PC-3 (cell line): ENCODE measurements around the gene ABLIM2. TPM values are rescaled to one million over a fixed set of nuclear protein-coding genes. Genes with fewer than 3 reads are reported as not detected.

Experiments used
- ATAC-seq: fragments of 200-7000 bp; cut with Tn5 transposase; 2 replicates; pipeline ENCODE4 v1.9.1; 2020; ENCODE audit warnings: mild to moderate bottlenecking, moderate library complexity
- BruUV-seq: library from RNA; stranded (reverse); fragments of 400-500 nt; replicated peaks from 2 replicates; lab custom pipeline; 2021; lab: Mats Ljungman, UMichigan
- CTCF ChIA-PET: fragments of 300-600 bp; sonication (Branson Sonifier 250); formaldehyde crosslinking; loops from one replicate; lab custom pipeline; 2022; ENCODE audit warnings: antibody characterized with exemption; lab: Charles Lee
- POLR2A ChIA-PET: fragments of 300-600 bp; sonication (Branson Sonifier 250); formaldehyde crosslinking; loops from one replicate; lab custom pipeline; 2022; ENCODE audit warnings: antibody characterized with exemption; ENCODE audit not compliant: unreplicated experiment; lab: Charles Lee
- DNase-seq: peaks from one replicate; pipeline ENCODE4 v3.0.0-alpha.2; 2015
- H2AFZ ChIP-seq: fragments of 300-600 bp; sonication (generic); 2 replicates; pipeline ENCODE4 v1.6.0; 2016; ENCODE audit warnings: antibody characterized with exemption, low read length
- H3F3A ChIP-seq: fragments of 300-600 bp; sonication (generic); one replicate; pipeline ENCODE4 v1.6.0; 2017; ENCODE audit warnings: antibody characterized with exemption, low read length, control low read depth, mild to moderate bottlenecking; ENCODE audit not compliant: unreplicated experiment
- H3K27ac ChIP-seq: fragments of 300-600 bp; sonication (generic); 2 replicates; pipeline ENCODE4 v1.5.1; 2016; ENCODE audit warnings: mild to moderate bottlenecking, low read length
- H3K27me3 ChIP-seq: fragments of 300-600 bp; sonication (generic); 2 replicates; pipeline ENCODE4 v1.6.1; 2016; ENCODE audit warnings: low read length, mixed read lengths
- H3K36me3 ChIP-seq: fragments of 300-600 bp; sonication (generic); 2 replicates; pipeline ENCODE4 v1.6.1; 2016; ENCODE audit warnings: low read depth, mixed run types, low read length, mixed read lengths
- H3K4me1 ChIP-seq: fragments of 300-600 bp; sonication (generic); 2 replicates; pipeline ENCODE4 v1.5.1; 2016; ENCODE audit warnings: low read length; ENCODE audit not compliant: insufficient read depth
- H3K4me2 ChIP-seq: fragments of 300-600 bp; sonication (generic); 2 replicates; pipeline ENCODE4 v1.6.0; 2016; ENCODE audit warnings: low read length
- H3K4me3 ChIP-seq: fragments of 300-600 bp; sonication (generic); 2 replicates; pipeline ENCODE4 v1.5.1; 2016; ENCODE audit warnings: mild to moderate bottlenecking, low read length, mixed read lengths
- H3K79me2 ChIP-seq: fragments of 300-600 bp; sonication (generic); 2 replicates; pipeline ENCODE4 v1.6.1; 2017; ENCODE audit warnings: low read length, mixed read lengths
- H3K9ac ChIP-seq: fragments of 300-600 bp; sonication (generic); 2 replicates; pipeline ENCODE4 v1.6.0; 2016; ENCODE audit warnings: mild to moderate bottlenecking, low read length
- H3K9me2 ChIP-seq: fragments of 300-600 bp; sonication (generic); replicated peaks from 2 replicates; pipeline ENCODE4 v1.6.1; 2016; ENCODE audit warnings: mixed run types, low read length, mixed read lengths
- H3K9me3 ChIP-seq: fragments of 300-600 bp; sonication (generic); 2 replicates; pipeline ENCODE4 v1.6.1; 2016; ENCODE audit warnings: low read length, mixed read lengths
- H4K20me1 ChIP-seq: fragments of 300-600 bp; sonication (generic); 2 replicates; pipeline ENCODE4 v1.6.1; 2016; ENCODE audit warnings: low read length, mixed read lengths
- EZH2 ChIP-seq: fragments of 300-600 bp; sonication (generic); IDR thresholded peaks from one replicate; pipeline ENCODE4 v1.6.1; 2017; ENCODE audit warnings: antibody characterized with exemption, mild to moderate bottlenecking, low read length; ENCODE audit not compliant: unreplicated experiment
- EZH2phosphoT487 ChIP-seq: fragments of 300-600 bp; sonication (generic); IDR thresholded peaks from 2 replicates; pipeline ENCODE4 v1.6.1; 2018; ENCODE audit warnings: mild to moderate bottlenecking, antibody characterized with exemption, low read length, borderline replicate concordance
- intact Hi-C: fragments of 100-400 bp; cut with micrococcal nuclease; formaldehyde crosslinking; loops from 2 replicates; pipeline ENCODE4 v1.9.0; 2023
- total RNA-seq: library from RNA; depleted of rRNA; stranded (reverse); fragments of >200 nt; gene quantifications from 2 replicates; pipeline ENCODE4 v1.2.3, GENCODE V29; 2014
- TF ChIP-seq, protein P1 (sequence below): fragments of 300-600 bp; sonication (generic); conservative IDR thresholded peaks from 2 replicates; pipeline ENCODE4 v1.5.1; 2017; ENCODE audit warnings: antibody characterized with exemption, low read depth, mild to moderate bottlenecking, low read length

Gene ABLIM2
- total RNA-seq, 1 experiment from 2014 or later = 3.2 TPM

DNA sequence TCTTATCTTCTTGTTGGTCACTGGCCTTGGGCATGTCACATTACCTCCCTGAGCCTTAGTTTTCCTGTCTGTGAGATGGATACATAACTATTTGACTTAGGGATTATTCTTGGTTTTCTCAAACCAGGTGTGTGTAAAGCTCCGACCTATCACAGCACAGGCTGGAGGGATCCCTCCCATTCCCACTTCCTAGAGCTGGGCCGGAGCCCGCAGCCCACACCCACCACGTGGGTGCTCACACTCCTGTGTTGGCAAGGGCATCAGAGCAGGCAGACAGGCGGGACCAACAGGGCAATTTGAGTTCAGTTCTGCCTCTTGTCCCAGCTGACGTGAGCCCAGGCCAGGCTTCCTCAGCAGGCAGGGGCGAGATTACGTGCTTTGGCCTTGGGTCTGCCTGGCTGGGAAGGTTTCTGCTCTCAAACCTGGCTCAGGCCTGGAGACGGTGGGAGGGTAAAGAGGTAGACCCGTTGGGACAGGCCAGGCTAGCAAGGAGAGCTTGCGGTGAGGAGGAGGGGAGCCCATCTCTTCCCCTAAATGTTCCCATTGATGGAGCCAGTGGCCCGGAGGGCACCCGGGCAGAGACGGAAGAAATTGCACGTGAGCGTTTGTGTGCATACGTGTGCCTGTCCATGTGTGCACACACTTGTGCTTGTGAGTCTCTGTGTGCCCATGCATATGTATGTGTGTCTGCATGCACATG lies 39.7 kb upstream of the ABLIM2 start:
- TF ChIP-seq EZH2 (no peak), EZH2phosphoT487 (no peak)
- TF ChIP-seq, protein P1, sequence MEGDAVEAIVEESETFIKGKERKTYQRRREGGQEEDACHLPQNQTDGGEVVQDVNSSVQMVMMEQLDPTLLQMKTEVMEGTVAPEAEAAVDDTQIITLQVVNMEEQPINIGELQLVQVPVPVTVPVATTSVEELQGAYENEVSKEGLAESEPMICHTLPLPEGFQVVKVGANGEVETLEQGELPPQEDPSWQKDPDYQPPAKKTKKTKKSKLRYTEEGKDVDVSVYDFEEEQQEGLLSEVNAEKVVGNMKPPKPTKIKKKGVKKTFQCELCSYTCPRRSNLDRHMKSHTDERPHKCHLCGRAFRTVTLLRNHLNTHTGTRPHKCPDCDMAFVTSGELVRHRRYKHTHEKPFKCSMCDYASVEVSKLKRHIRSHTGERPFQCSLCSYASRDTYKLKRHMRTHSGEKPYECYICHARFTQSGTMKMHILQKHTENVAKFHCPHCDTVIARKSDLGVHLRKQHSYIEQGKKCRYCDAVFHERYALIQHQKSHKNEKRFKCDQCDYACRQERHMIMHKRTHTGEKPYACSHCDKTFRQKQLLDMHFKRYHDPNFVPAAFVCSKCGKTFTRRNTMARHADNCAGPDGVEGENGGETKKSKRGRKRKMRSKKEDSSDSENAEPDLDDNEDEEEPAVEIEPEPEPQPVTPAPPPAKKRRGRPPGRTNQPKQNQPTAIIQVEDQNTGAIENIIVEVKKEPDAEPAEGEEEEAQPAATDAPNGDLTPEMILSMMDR = no peak
- Histone ChIP-seq H3K27me3 (no peaks in the 10 kb centered on the region), H4K20me1 (no peaks in the 10 kb centered on the region), H3K9ac (no peak overlapping the region), H3K4me1 (peaks cover 18% of the 10 kb centered on the region), H3K9me2 (no peaks in the 10 kb centered on the region), H3K4me3 (peak overlapping the region; percentile 69; the same call in 1 of the 2 replicates), H3K27ac (no peak overlapping the region), H2AFZ (no peak overlapping the region), H3K36me3 (no peaks in the 10 kb centered on the region), H3K9me3 (no peaks in the 10 kb centered on the region), H3F3A (no peaks in the 10 kb centered on the region), H3K79me2 (peaks cover 16% of the 10 kb centered on the region), H3K4me2 (peak overlapping the region; percentile 89)
- BruUV-seq = no TSS peak
- DNase-seq (no peak), ATAC-seq (no peak)
- intact Hi-C loops = no loop called here
- POLR2A ChIA-PET = interaction anchor here (0.7 kb wide), 1 partner anchor 209 kb away, joined by 3 read pairs; no protein-coding TSS in a partner anchor
- CTCF ChIA-PET = interaction anchor here (1.2 kb wide), 1 partner anchor 22 kb away, joined by 8 read pairs; no protein-coding TSS in a partner anchor

DNA sequence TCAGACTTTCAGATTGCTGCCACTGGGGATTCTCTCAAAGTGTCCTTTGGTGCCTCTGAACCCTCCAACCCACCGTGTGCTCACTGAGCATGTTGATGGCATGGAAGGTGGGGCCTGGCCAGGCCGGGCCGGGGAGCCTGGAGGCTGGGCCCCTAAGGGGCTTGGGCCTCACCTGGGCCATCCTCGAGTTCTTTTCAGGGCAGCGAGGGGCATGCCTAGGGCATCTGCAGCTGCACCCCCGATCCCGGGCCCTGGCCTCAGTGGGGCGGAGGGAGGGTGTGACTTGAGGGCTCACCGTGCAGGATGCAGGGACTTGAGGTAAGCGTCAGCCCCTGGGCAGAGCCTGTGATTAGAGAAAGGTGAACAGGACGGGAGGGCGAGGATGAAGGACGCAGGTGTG lies 38.9 kb upstream of the ABLIM2 start:
- Histone ChIP-seq H3K9ac (no peak overlapping the region), H3F3A (no peaks in the 10 kb centered on the region), H2AFZ (no peak overlapping the region), H3K27ac (no peak overlapping the region), H3K4me2 (no peak overlapping the region), H3K27me3 (no peaks in the 10 kb centered on the region), H3K4me1 (peaks cover 18% of the 10 kb centered on the region), H4K20me1 (no peaks in the 10 kb centered on the region), H3K36me3 (no peaks in the 10 kb centered on the region), H3K79me2 (peaks cover 16% of the 10 kb centered on the region), H3K9me3 (no peaks in the 10 kb centered on the region), H3K9me2 (no peaks in the 10 kb centered on the region), H3K4me3 (no peak overlapping the region)
- intact Hi-C loops = no loop called here
- no peak for ATAC-seq
- CTCF ChIA-PET = no interaction called here
- DNase-seq = no peak
- POLR2A ChIA-PET = no interaction called here
- TF ChIP-seq, protein P1 = no peak
- no peak for TF ChIP-seq EZH2phosphoT487
- TF ChIP-seq EZH2 = no peak
- no TSS peak for BruUV-seq

DNA sequence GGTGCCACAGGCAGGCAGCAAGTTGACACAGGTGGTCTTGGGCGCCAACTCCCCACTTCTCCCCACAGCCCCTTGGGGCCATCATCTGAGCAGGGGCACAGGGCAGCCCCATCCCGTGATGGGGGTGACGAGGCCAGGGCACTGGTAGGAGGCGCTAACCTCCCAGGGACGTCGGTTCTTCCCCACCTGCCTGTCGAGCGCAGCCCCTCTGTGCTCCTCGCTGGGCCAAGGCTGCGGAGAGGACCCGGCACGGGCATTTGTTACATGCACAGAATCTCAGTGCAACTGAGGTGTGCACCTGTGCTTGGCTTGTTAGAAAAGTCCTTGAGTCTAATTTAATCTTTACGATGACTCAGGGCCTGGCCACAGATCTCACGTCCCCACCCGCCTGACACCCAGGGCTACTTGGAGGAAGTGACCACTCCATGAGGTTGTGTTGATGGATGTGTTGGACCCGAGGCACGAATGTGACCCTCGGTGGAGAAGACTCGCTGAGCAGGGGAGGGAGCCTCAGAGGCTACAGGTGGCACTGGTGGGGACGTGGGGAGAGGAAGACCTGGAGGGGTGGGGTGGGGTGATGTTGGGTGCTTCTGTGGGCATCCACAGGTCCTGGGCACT lies 37.3 kb upstream of the ABLIM2 start:
- BruUV-seq = no TSS peak
- POLR2A ChIA-PET = no interaction called here
- H3K36me3 ChIP-seq = no peaks in the 10 kb centered on the region
- H3K4me1 ChIP-seq = peaks cover 25% of the 10 kb centered on the region
- H3K4me2 ChIP-seq = no peak overlapping the region
- H3K9me2 ChIP-seq = no peaks in the 10 kb centered on the region
- H3K27me3 ChIP-seq = no peaks in the 10 kb centered on the region
- ATAC-seq (no peak), DNase-seq (peak; percentile 10)
- H3F3A ChIP-seq = no peaks in the 10 kb centered on the region
- no peak overlapping the region for H2AFZ ChIP-seq
- TF ChIP-seq, protein P1 = no peak
- TF ChIP-seq EZH2phosphoT487 = no peak
- TF ChIP-seq EZH2 = no peak
- peaks cover 16% of the 10 kb centered on the region for H3K79me2 ChIP-seq
- intact Hi-C loops = no loop called here
- no peak overlapping the region for H3K9ac ChIP-seq
- no peak overlapping the region for H3K4me3 ChIP-seq
- CTCF ChIA-PET = interaction anchor here (2.7 kb wide), 1 partner anchor 19 kb away, joined by 21 read pairs; no protein-coding TSS in a partner anchor
- no peaks in the 10 kb centered on the region for H3K9me3 ChIP-seq
- no peak overlapping the region for H3K27ac ChIP-seq
- no peaks in the 10 kb centered on the region for H4K20me1 ChIP-seq
